IMR-90 (cell line): ENCODE results near the gene IMMT. TPM values are rescaled to one million over a fixed set of nuclear protein-coding genes. Genes with fewer than 3 reads are reported as not detected.

ENCODE experiments used
- ATAC-seq: fragments of 200-7000 bp; cut with Tn5 transposase; 2 replicates; pipeline ENCODE4 v1.9.1; 2020; ENCODE audit warnings: low read depth, mild to moderate bottlenecking, moderate library complexity
- BruUV-seq: library from RNA; stranded (reverse); fragments of 400-500 nt; replicated peaks from 2 replicates; lab custom pipeline; 2021; lab: Mats Ljungman, UMichigan
- CTCF ChIA-PET: fragments of 300-600 bp; formaldehyde crosslinking; extraction: SDS; loops from one replicate; lab custom pipeline; 2021; ENCODE audit warnings: antibody characterized with exemption; lab: Yijun Ruan, JAX
- POLR2A ChIA-PET: fragments of 300-600 bp; sonication (Branson Sonifier 250); formaldehyde crosslinking; loops from one replicate; lab custom pipeline; 2022; ENCODE audit warnings: antibody characterized with exemption; ENCODE audit not compliant: unreplicated experiment; lab: Charles Lee
- DNase-seq: peaks from one replicate; pipeline ENCODE4 v3.0.0; 2013
- H2AFZ ChIP-seq: replicated peaks from 2 replicates; pipeline ENCODE3; 2013; ENCODE audit warnings: low read length, mild to moderate bottlenecking; ENCODE audit not compliant: poor library complexity
- H2AK5ac ChIP-seq: 2 replicates; pipeline ENCODE4 v1.6.1; 2013; ENCODE audit warnings: low read depth, low read length, inconsistent platforms
- H2AK9ac ChIP-seq: replicated peaks from 2 replicates; pipeline ENCODE3; 2013; ENCODE audit warnings: mild to moderate bottlenecking, low read depth, low read length, moderate library complexity; ENCODE audit not compliant: poor library complexity
- H2BK120ac ChIP-seq: 2 replicates; pipeline ENCODE4 v1.6.1; 2013; ENCODE audit warnings: low read depth, low read length, inconsistent platforms
- H2BK15ac ChIP-seq: 3 replicates; pipeline ENCODE4 v1.6.1; 2013; ENCODE audit warnings: low read depth, low read length, inconsistent platforms
- H2BK20ac ChIP-seq: 2 replicates; pipeline ENCODE4 v1.6.1; 2013; ENCODE audit warnings: low read depth, mild to moderate bottlenecking, inconsistent platforms, low read length, moderate library complexity
- H2BK5ac ChIP-seq: 2 replicates; pipeline ENCODE4 v1.6.1; 2013; ENCODE audit warnings: mild to moderate bottlenecking, low read depth, low read length, inconsistent platforms; ENCODE audit not compliant: poor library complexity, severe bottlenecking
- H3K14ac ChIP-seq: replicated peaks from 2 replicates; pipeline ENCODE4 v1.6.1; 2013; ENCODE audit warnings: low read depth, low read length, inconsistent platforms
- H3K18ac ChIP-seq: 2 replicates; pipeline ENCODE4 v1.6.1; 2013; ENCODE audit warnings: low read depth, low read length, control low read depth
- H3K23ac ChIP-seq: 2 replicates; pipeline ENCODE4 v1.6.1; 2013; ENCODE audit warnings: low read depth, low read length, inconsistent platforms
- H3K27ac ChIP-seq: 2 replicates; pipeline ENCODE4 v1.5.1; 2013; ENCODE audit warnings: mild to moderate bottlenecking, control low read depth, low read length; ENCODE audit not compliant: insufficient read depth
- H3K27me3 ChIP-seq: 2 replicates; pipeline ENCODE4 v1.6.1; 2013; ENCODE audit warnings: low read length; ENCODE audit not compliant: control insufficient read depth, insufficient read depth
- H3K36me3 ChIP-seq: 2 replicates; pipeline ENCODE4 v1.6.1; 2013; ENCODE audit warnings: low read length, mixed read lengths; ENCODE audit not compliant: control insufficient read depth, insufficient read depth
- H3K4ac ChIP-seq: 2 replicates; pipeline ENCODE4 v1.6.1; 2013; ENCODE audit warnings: low read depth, low read length, inconsistent platforms
- H3K4me1 ChIP-seq: 2 replicates; pipeline ENCODE4 v1.6.1; 2013; ENCODE audit warnings: low read length, mixed read lengths; ENCODE audit not compliant: control insufficient read depth, insufficient read depth
- H3K4me2 ChIP-seq: 2 replicates; pipeline ENCODE4 v1.6.1; 2013; ENCODE audit warnings: low read depth, mild to moderate bottlenecking, control low read depth, low read length, moderate library complexity
- H3K4me3 ChIP-seq: 2 replicates; pipeline ENCODE4 v1.5.1; 2013; ENCODE audit warnings: low read depth, mild to moderate bottlenecking, control low read depth, low read length, moderate library complexity; ENCODE audit not compliant: insufficient read depth
- H3K56ac ChIP-seq: 2 replicates; pipeline ENCODE4 v1.6.1; 2013; ENCODE audit warnings: low read length, inconsistent platforms; ENCODE audit not compliant: insufficient read depth; ENCODE audit errors: extremely low read depth
- H3K79me1 ChIP-seq, 2 experiments: 2 replicates each; pipeline ENCODE4 v1.6.1; 2013; ENCODE audit warnings: low read length in 2 of 2, inconsistent platforms in 1 of 2, low read depth in 1 of 2
- H3K9ac ChIP-seq: 2 replicates; pipeline ENCODE4 v1.6.1; 2013; ENCODE audit warnings: low read depth, low read length, control low read depth
- H3K9me1 ChIP-seq: 2 replicates; pipeline ENCODE4 v1.6.1; 2013; ENCODE audit warnings: low read length, inconsistent platforms; ENCODE audit not compliant: insufficient read depth
- H3K9me3 ChIP-seq: 2 replicates; pipeline ENCODE4 v1.6.1; 2013; ENCODE audit warnings: low read length; ENCODE audit not compliant: control insufficient read depth, insufficient read depth
- H4K20me1 ChIP-seq: 2 replicates; pipeline ENCODE4 v1.6.1; 2013; ENCODE audit warnings: low read length, inconsistent platforms; ENCODE audit not compliant: insufficient read depth
- H4K5ac ChIP-seq: 2 replicates; pipeline ENCODE4 v1.6.1; 2013; ENCODE audit warnings: mild to moderate bottlenecking, low read depth, low read length, control low read depth
- H4K8ac ChIP-seq, 2 experiments: 2 replicates each; pipeline ENCODE4 v1.6.1; 2013; ENCODE audit warnings: low read depth in 2 of 2, low read length in 2 of 2, control low read depth in 1 of 2, inconsistent platforms in 1 of 2
- H4K91ac ChIP-seq: 2 replicates; pipeline ENCODE4 v1.6.1; 2013; ENCODE audit warnings: low read depth, low read length, inconsistent platforms; ENCODE audit not compliant: insufficient read depth
- BHLHE40 ChIP-seq: fragments of 150-350 bp; IDR thresholded peaks from 2 replicates; pipeline ENCODE4 v1.6.1; 2016; ENCODE audit warnings: mild to moderate bottlenecking, low read depth, low read length
- CEBPB ChIP-seq: IDR thresholded peaks from 2 replicates; pipeline ENCODE4 v1.6.1; 2012; ENCODE audit warnings: low read depth, low read length, improper control_type of control experiment
- CHD1 ChIP-seq: IDR thresholded peaks from 2 replicates; pipeline ENCODE4 v1.6.1; 2012; ENCODE audit warnings: low read depth, low read length, improper control_type of control experiment
- ELK1 ChIP-seq: fragments of 150-350 bp; IDR thresholded peaks from 2 replicates; pipeline ENCODE4 v1.6.1; 2016; ENCODE audit warnings: low read depth, mild to moderate bottlenecking, low read length, moderate library complexity, borderline replicate concordance
- FOS ChIP-seq: fragments of 150-350 bp; IDR thresholded peaks from 2 replicates; pipeline ENCODE4 v1.6.1; 2016; ENCODE audit warnings: low read depth, low read length
- MAFK ChIP-seq: IDR thresholded peaks from 2 replicates; pipeline ENCODE4 v1.6.1; 2012; ENCODE audit warnings: low read depth, low read length, improper control_type of control experiment
- MAZ ChIP-seq: IDR thresholded peaks from 2 replicates; pipeline ENCODE4 v1.6.1; 2012; ENCODE audit warnings: low read depth, mild to moderate bottlenecking, low read length, improper control_type of control experiment, moderate library complexity, borderline replicate concordance
- MXI1 ChIP-seq: IDR thresholded peaks from 2 replicates; pipeline ENCODE4 v1.6.1; 2012; ENCODE audit warnings: low read depth, mild to moderate bottlenecking, low read length, moderate library complexity, borderline replicate concordance
- NFE2L2 ChIP-seq: fragments of 150-350 bp; IDR thresholded peaks from 2 replicates; pipeline ENCODE4 v1.6.1; 2016; ENCODE audit warnings: low read depth, mild to moderate bottlenecking, low read length
- POLR2A ChIP-seq: IDR thresholded peaks from 2 replicates; pipeline ENCODE4 v1.6.1; 2012; ENCODE audit warnings: mild to moderate bottlenecking, low read depth, low read length
- RAD21 ChIP-seq: IDR thresholded peaks from 2 replicates; pipeline ENCODE4 v1.6.1; 2012; ENCODE audit warnings: low read length, improper control_type of control experiment
- RCOR1 ChIP-seq: IDR thresholded peaks from 2 replicates; pipeline ENCODE4 v1.6.1; 2012; ENCODE audit warnings: mild to moderate bottlenecking, low read length, improper control_type of control experiment; ENCODE audit not compliant: insufficient replicate concordance
- RFX5 ChIP-seq: IDR thresholded peaks from 2 replicates; pipeline ENCODE4 v1.8.0; 2012; ENCODE audit warnings: low read depth, mild to moderate bottlenecking, low read length, moderate library complexity
- SMC3 ChIP-seq: fragments of 150-350 bp; IDR thresholded peaks from 2 replicates; pipeline ENCODE4 v1.6.1; 2016; ENCODE audit warnings: low read depth, mild to moderate bottlenecking, antibody characterized with exemption, low read length, moderate library complexity
- USF2 ChIP-seq: fragments of 150-350 bp; IDR thresholded peaks from 2 replicates; pipeline ENCODE4 v1.6.1; 2017; ENCODE audit warnings: mild to moderate bottlenecking, antibody characterized with exemption, low read length, low read depth
- WGBS, 2 experiments: methylation state at CpG; one replicate each; pipeline versions ENCODE4 v1.1.5 to v1.1.7; 2013; ENCODE audit warnings: missing lambda C conversion rate in 2 of 2; ENCODE audit not compliant: insufficient read length in 1 of 2; ENCODE audit errors: extremely low coverage in 2 of 2; 5-methylcytosine and 5-hydroxymethylcytosine counted together
- dilution Hi-C: fragments of 300-500 bp; cut with HindIII; formaldehyde crosslinking; loops from one replicate; pipeline ENCODE4 v1.14.3; 2018; ENCODE audit warnings: low sequenced_read_pairs; ENCODE audit not compliant: unreplicated experiment
- in situ Hi-C: fragments of 300-500 bp; cut with MboI; formaldehyde crosslinking; loops from 3 replicates; pipeline ENCODE4 v1.14.3; 2019; ENCODE audit warnings: low sequenced_read_pairs, inconsistent platforms, mixed read lengths
- intact Hi-C: fragments of 100-400 bp; cut with micrococcal nuclease; formaldehyde crosslinking; loops from 2 replicates; pipeline ENCODE4 v1.10.0; 2022
- polyA plus RNA-seq, 3 experiments: library from polyadenylated mRNA; depleted of rRNA; stranded (reverse); fragments of >200 nt; gene quantifications; 2 replicates each; pipeline ENCODE4 v1.2.3, GENCODE V29; 2012; ENCODE audit warnings: low replicate concordance in 1 of 3
- total RNA-seq: library from RNA; depleted of rRNA; stranded (reverse); fragments of >200 nt; gene quantifications from 2 replicates; pipeline ENCODE4 v1.2.3, GENCODE V29; 2012
- TF ChIP-seq, protein P1 (sequence below): conservative IDR thresholded peaks from 2 replicates; pipeline ENCODE4 v1.5.1; 2012; ENCODE audit warnings: mild to moderate bottlenecking, low read depth, low read length, improper control_type of control experiment

IMMT gene
- total and polyA plus RNA-seq, 2 of the 4 experiments (the other 2 are of a cell fraction): 50.5 to 87.3 TPM

- Histone ChIP-seq H3K18ac (no peak overlapping the region), H2BK120ac (no peak overlapping the region), H3K27ac (no peak overlapping the region), H4K8ac (no peak overlapping the region), H3K23ac (no peak overlapping the region), H3K4me1 (0 out of 2 replicates have a peak, but pooled peaks cover 1% of the 10 kb centered on the region), H3K4me3 (no peak overlapping the region), H4K20me1 (no peaks in the 10 kb centered on the region), H2AFZ (no peak overlapping the region), H2AK9ac (no peak overlapping the region), H3K9ac (no peak overlapping the region), H3K27me3 (no peaks in the 10 kb centered on the region), H2AK5ac (no peak overlapping the region), H2BK15ac (no peak overlapping the region), H3K56ac (no peak overlapping the region), H3K4me2 (no peak overlapping the region), H3K14ac (no peak overlapping the region), H3K36me3 (peaks cover 30% of the 10 kb centered on the region), H2BK5ac (no peak overlapping the region), H2BK20ac (no peak overlapping the region), H3K9me3 (no peaks in the 10 kb centered on the region), H3K9me1 (no peaks in the 10 kb centered on the region), H3K4ac (no peak overlapping the region), H4K91ac (no peak overlapping the region), H4K5ac (no peak overlapping the region), H3K79me1 (peaks cover 13 to 19% of the 10 kb centered on the region in 2 experiments)
- BruUV-seq: no TSS peak
- ChIA-PET CTCF (no interaction called here), POLR2A (no interaction called here)
- intact Hi-C loops (no loop called here), in situ Hi-C loops (no loop called here), dilution Hi-C loops (no loop called here)
- no peak for DNase-seq
- ATAC-seq: no peak
- no CpG with 5 or more reads among the region's 2 CpGs for WGBS, 2 experiments
- TF ChIP-seq MXI1: no peak
- TF ChIP-seq CHD1: no peak
- TF ChIP-seq FOS: no peak
- TF ChIP-seq, protein P1, sequence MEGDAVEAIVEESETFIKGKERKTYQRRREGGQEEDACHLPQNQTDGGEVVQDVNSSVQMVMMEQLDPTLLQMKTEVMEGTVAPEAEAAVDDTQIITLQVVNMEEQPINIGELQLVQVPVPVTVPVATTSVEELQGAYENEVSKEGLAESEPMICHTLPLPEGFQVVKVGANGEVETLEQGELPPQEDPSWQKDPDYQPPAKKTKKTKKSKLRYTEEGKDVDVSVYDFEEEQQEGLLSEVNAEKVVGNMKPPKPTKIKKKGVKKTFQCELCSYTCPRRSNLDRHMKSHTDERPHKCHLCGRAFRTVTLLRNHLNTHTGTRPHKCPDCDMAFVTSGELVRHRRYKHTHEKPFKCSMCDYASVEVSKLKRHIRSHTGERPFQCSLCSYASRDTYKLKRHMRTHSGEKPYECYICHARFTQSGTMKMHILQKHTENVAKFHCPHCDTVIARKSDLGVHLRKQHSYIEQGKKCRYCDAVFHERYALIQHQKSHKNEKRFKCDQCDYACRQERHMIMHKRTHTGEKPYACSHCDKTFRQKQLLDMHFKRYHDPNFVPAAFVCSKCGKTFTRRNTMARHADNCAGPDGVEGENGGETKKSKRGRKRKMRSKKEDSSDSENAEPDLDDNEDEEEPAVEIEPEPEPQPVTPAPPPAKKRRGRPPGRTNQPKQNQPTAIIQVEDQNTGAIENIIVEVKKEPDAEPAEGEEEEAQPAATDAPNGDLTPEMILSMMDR: no peak
- TF ChIP-seq RCOR1: no peak
- TF ChIP-seq POLR2A: no peak
- no peak for TF ChIP-seq BHLHE40
- no peak for TF ChIP-seq SMC3
- TF ChIP-seq ELK1: no peak
- no peak for TF ChIP-seq RAD21
- no peak for TF ChIP-seq MAFK
- no peak for TF ChIP-seq USF2
- no peak for TF ChIP-seq NFE2L2
- no peak for TF ChIP-seq RFX5
- TF ChIP-seq CEBPB: no peak
- no peak for TF ChIP-seq MAZ
These were observed 22.7 kb downstream of the IMMT start for GRCh38 chr2:86172610-86173009.
